ENCODE measurements around the gene ATG3. TPM values are rescaled to one million over a fixed set of nuclear protein-coding genes. Genes with fewer than 3 reads are reported as not detected.
"Not testable (repeated sequence)": the region's sequence is repeated elsewhere in the genome, so short reads cannot be mapped to it uniquely, and the experiment has no call there.

The ATG3 gene
- total RNA-seq, 2 donors from 2014 or later: 45.7 to 73.5 TPM

DNA sequence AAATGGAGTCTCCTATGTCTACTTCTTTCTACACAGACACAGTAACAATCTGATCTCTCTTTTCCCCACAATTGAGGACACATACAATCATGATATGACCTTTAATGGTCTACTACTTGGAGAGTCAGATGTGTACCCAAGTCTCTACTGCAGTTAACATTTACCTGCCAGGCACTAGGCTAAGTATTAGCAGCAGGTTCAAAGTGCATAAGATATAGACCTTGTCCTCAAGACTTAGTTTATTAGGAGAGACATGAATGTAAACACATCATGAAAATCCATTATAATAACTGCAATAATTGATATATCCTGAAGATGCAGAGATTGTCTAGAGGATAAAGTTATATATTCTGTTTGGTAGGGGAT, 3.2 kb upstream of the ATG3 start:
- TF ChIP-seq POLR2A (IDR thresholded peaks at IDR 0.05) (no peak), POLR2AphosphoS5 (IDR thresholded peaks at IDR 0.05) (no peak)
- TF ChIP-seq, protein P1, sequence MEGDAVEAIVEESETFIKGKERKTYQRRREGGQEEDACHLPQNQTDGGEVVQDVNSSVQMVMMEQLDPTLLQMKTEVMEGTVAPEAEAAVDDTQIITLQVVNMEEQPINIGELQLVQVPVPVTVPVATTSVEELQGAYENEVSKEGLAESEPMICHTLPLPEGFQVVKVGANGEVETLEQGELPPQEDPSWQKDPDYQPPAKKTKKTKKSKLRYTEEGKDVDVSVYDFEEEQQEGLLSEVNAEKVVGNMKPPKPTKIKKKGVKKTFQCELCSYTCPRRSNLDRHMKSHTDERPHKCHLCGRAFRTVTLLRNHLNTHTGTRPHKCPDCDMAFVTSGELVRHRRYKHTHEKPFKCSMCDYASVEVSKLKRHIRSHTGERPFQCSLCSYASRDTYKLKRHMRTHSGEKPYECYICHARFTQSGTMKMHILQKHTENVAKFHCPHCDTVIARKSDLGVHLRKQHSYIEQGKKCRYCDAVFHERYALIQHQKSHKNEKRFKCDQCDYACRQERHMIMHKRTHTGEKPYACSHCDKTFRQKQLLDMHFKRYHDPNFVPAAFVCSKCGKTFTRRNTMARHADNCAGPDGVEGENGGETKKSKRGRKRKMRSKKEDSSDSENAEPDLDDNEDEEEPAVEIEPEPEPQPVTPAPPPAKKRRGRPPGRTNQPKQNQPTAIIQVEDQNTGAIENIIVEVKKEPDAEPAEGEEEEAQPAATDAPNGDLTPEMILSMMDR (IDR thresholded peaks at IDR 0.05): no peak
- intact Hi-C loops (cut with DNase I): loop anchor here (5.0 kb wide), 1 partner anchor 72 kb away; no protein-coding TSS in a partner anchor
- Histone ChIP-seq H3K4me3 (no peak overlapping the region), H3K27me3 (replicated peaks; ENCODE audit: insufficient read depth) (no peaks in the 10 kb centered on the region), H3K27ac (no peak overlapping the region), H3K4me1 (replicated peaks) (no peaks in the 10 kb centered on the region), H3K36me3 (no peaks in the 10 kb centered on the region), H3K9me3 (no peaks in the 10 kb centered on the region)
- no peak for DNase-seq (ENCODE audit: low spot score)

DNA sequence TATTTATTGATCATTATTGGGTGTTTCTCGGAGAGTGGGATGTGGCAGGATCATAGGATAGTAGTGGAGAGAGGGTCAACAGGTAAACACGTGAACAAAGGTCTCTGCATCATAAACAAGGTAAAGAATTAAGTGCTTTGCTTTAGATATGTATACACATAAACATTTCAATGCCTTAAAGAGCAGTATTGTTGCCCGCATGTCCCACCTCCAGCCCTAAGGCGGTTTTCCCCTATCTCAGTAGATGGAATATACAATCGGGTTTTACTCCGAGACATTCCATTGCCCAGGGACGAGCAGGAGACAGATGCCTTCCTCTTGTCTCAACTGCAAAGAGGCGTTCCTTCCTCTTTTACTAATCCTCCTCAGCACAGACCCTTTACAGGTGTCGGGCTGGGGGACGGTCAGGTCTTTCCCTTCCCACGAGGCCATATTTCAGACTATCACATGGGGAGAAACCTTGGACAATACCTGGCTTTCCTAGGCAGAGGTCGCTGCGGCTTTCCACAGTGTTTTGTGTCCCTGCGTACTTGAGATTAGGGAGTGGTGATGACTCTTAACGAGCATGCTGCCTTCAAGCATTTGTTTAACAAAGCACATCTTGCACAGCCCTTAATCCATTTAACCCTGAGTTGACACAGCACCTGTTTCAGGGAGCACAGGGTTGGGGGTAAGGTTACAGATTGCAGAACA, 2.6 kb upstream of the ATG3 start:
- H3K27me3 ChIP-seq (replicated peaks; ENCODE audit: insufficient read depth); H3K4me1 ChIP-seq (replicated peaks); H3K27ac ChIP-seq; H3K9me3 ChIP-seq; H3K4me3 ChIP-seq; H3K36me3 ChIP-seq; DNase-seq (ENCODE audit: low spot score): not testable (repeated sequence)
- intact Hi-C loops (cut with DNase I): loop anchor here (5.0 kb wide), 1 partner anchor 73 kb away; no protein-coding TSS in a partner anchor
- WGBS: 74% methylated on average over 15 of the region's 15 CpGs

DNA sequence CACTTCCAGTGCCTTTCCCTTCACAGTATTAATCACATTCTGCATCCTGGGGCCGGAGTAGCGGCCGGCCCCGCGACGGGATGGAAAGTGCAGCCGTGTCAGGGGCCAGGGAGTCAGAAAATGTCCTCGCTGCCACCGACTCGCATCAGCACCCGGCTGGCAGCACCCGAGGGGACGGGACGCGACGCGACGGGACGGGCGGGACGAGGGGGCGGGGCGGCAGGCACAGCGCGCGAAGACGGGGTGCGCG, 353 bp downstream of the ATG3 start:
- Histone ChIP-seq H3K4me3 (peak overlapping the region; percentile 92 to 93), H3K27ac (peak overlapping the region; percentile 94), H3K4me1 (replicated peaks) (no peaks in the 10 kb centered on the region), H3K27me3 (replicated peaks; ENCODE audit: insufficient read depth) (no peaks in the 10 kb centered on the region), H3K9me3 (no peaks in the 10 kb centered on the region), H3K36me3 (no peaks in the 10 kb centered on the region)
- WGBS: 0% methylated on average over 25 of the region's 29 CpGs
- DNase-seq (ENCODE audit: low spot score): no peak
- intact Hi-C loops (cut with DNase I): loop anchor here (5.0 kb wide), 1 partner anchor 76 kb away; no protein-coding TSS in a partner anchor
- TF ChIP-seq POLR2AphosphoS5 (IDR thresholded peaks at IDR 0.05) (no peak), POLR2A (IDR thresholded peaks at IDR 0.05) (no peak)
- TF ChIP-seq, protein P1 (IDR thresholded peaks at IDR 0.05): no peak

DNA sequence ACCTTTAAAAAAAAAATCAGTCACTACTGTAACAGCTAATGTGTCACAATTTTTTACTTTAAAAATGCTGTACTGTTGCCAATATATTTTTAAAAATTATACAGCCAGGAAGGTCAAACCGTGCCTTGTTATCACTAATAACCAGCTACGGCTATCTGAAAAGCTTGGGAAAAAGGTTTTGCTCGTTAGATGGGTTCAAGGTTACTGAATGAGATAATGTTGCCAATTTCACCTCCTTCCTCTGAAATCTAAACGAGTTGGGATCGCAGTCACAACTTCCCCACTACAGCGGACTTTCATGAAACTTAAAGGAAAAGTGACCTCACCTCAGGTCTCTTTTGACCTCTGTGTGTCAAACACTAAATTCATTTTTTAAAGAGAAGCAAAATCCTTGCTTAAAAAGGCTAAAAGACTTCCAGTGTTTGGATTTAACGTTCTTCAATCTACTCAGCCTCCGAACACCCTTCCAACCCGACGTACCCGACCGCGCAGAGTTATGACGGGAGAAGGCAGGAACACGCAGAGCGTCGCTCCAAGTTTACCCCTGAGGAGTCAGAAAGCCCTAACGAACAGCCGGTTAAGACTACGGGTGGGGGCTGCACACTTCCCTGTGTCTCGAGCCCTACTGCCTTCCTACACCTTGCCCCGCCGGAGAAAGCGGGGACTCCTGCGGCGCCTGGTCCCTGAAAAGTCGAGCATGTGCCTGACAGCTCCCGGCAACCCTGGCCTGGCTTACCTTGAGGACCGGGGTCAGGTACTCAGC, 860 bp downstream of the ATG3 start:
- peak; percentile 47 for DNase-seq (ENCODE audit: low spot score)
- intact Hi-C loops (cut with DNase I): loop anchor here (5.0 kb wide), 1 partner anchor 76 kb away; no protein-coding TSS in a partner anchor

DNA sequence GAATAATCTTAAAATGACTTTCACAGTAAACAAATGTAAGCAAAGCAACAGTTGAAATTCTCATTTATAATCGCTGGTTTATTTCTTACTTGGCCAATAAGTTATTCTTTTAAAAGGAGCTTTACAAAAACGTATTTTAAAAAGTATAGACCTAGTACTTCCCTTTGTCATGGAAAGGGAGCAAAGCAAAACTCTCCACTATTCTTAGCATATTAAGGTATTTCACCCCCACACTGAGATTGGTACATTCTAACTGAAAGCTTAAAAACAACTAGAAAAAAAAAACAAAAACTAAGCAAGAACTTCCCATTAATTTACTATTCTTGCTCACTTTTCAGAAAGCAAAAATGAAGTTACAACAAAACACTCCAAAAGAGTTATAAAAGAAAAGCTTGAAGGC, 1.5 kb downstream of the ATG3 start:
- intact Hi-C loops (cut with DNase I): loop anchor here (5.0 kb wide), 1 partner anchor 77 kb away; no protein-coding TSS in a partner anchor
- Histone ChIP-seq H3K4me3 (peak overlapping the region; percentile 92 to 93), H3K27ac (peak overlapping the region in 1 of 2 donors; percentile 94), H3K9me3 (no peaks in the 10 kb centered on the region), H3K27me3 (replicated peaks; ENCODE audit: insufficient read depth) (no peaks in the 10 kb centered on the region), H3K36me3 (no peaks in the 10 kb centered on the region), H3K4me1 (replicated peaks) (no peaks in the 10 kb centered on the region)
- 22% methylated on average over 2 of the region's 2 CpGs for WGBS
- DNase-seq (ENCODE audit: low spot score): no peak
- TF ChIP-seq POLR2A (IDR thresholded peaks at IDR 0.05) (no peak), POLR2AphosphoS5 (IDR thresholded peaks at IDR 0.05) (no peak)
- TF ChIP-seq, protein P1 (IDR thresholded peaks at IDR 0.05): no peak

More for the DNA sequence above, 860 bp downstream of the ATG3 start:
- Histone ChIP-seq H3K9me3 (no peaks in the 10 kb centered on the region), H3K27ac (peak overlapping the region; percentile 94), H3K36me3 (no peaks in the 10 kb centered on the region), H3K27me3 (replicated peaks; ENCODE audit: insufficient read depth) (no peaks in the 10 kb centered on the region), H3K4me1 (replicated peaks) (no peaks in the 10 kb centered on the region), H3K4me3 (peak overlapping the region; percentile 92 to 93)
- under 1% methylated on average over 29 of the region's 29 CpGs for WGBS
- TF ChIP-seq POLR2AphosphoS5 (IDR thresholded peaks at IDR 0.05) (no peak), POLR2A (IDR thresholded peaks at IDR 0.05) (no peak)
- TF ChIP-seq, protein P1 (IDR thresholded peaks at IDR 0.05): no peak

All from prostate gland (tissue), 2 donors.